Left colon (tissue), 2 donors: Measurements from ENCODE around the gene BCAS3. TPM values are rescaled to one million over a fixed set of nuclear protein-coding genes. Genes with fewer than 3 reads are reported as not detected.

Source experiments
- ATAC-seq: fragments of 200-7000 bp; cut with Tn5 transposase; one replicate; pipeline ENCODE4 v1.9.1; 2020; ENCODE audit warnings: mild to moderate bottlenecking, moderate library complexity
- DNase-seq, 2 donors: peaks; one replicate each; pipeline ENCODE4 v3.0.0-alpha.2; 2020
- intact Hi-C, 2 donors: fragments of 100-400 bp; cut with DNase I in 1 of 2; cut with micrococcal nuclease in 1 of 2; formaldehyde crosslinking; loops; one replicate each; pipeline versions ENCODE4 v1.11.2 to v1.14.0; 2022; cut with DNase I, micrococcal nuclease
- total RNA-seq, 2 donors: library from RNA; stranded (reverse); fragmentation: NEBNext Ultra II Directional; extraction: Animal tissue kit (Norgen Biotek cat#: 25700); gene quantifications; one replicate each; pipeline ENCODE4 v1.2.1, GENCODE V29; 2021
- donor health status: DM: no; HTN: no; CAD: no.
- donor health status: DM: yes; HTN: yes; CAD: no.

Gene BCAS3
- total RNA-seq, 2 donors from 2014 or later, result 19.9 to 20.2 TPM

DNA sequence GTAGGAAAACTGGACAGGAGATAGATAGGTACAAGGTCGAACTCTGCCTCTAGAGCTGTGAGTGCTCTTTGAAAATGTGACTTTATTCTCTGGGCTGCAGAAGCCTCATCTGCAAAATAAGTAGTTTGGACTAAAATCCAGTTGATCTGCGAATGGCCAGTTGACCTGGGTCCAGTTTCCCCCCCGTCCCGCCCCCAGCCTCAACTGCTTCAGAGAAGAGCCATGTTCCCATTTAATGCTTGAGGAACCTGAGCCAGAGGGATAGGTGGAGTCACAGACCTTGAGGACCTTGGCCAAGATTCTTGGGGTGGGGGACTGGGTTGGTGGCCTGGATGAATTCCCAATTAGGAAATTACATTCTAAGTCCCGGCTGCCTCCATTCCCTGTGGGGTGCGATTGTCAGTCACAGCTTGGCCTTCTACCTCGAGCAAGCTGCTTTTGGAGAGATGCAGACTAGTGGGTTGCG lies 736.0 kb downstream of the BCAS3 start:
- intact Hi-C loops, result loop anchor here (10.0 kb wide), 2 partner anchors 141 to 421 kb away; no protein-coding TSS in a partner anchor
- DNase-seq (no peak), ATAC-seq (no peak)

DNA sequence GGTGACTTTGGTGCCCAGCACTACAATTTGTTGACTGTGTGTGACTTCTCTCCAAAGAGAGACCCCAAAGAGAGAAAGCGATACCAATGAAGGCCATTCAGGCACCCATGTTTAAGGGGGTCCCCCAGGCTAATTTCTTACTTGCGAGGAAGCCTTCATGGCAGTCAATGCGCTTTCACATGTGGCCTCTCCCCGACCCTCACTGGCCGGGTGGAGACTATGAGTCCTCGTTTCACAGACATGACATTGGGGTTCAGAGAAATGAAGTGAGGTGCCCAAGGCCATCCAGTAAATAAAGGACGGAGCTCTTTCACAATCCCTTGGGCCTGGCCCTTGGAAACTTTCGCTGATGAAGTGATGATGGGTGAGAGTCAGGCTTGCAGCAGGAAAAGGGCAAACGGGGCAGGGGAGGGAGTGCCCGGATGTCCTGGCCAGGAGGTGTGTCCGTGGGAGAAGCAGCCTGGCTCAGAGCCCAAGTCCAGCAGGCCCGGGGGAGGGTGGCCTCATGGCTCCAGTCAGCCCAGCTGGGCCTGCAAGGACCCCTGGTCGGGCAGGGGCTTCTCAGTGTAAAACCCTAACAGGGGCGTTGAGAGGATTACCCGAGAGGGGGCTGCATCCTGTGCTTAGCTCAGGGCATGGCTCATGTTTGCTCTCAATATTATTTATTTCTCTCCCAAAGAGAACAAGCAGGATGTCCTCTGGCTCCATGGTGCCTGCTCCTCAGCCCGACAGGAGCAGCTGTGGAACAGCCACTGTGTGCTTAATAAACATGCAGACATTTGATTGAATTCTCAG lies 736.7 kb downstream of the BCAS3 start:
- intact Hi-C loops, result loop anchor here (10.0 kb wide), 2 partner anchors 140 to 420 kb away; no protein-coding TSS in a partner anchor
- no peak for ATAC-seq
- DNase-seq, result peak in 1 of 2 donors; percentile 37

DNA sequence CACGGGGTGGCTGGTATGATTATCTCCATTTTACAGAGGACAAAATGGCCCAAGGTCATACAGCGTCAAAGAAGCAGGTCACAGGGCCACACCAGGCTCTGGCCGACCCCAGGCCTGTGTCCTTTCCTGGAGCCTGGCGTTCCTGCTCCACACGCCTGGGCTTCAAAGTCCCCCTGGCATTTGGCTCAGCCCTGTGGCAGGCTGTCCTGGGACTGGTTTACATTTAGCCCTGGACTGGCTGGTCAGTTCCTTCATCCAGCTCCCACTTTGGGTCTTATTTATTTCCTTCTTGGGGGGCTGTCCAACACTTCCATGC lies 737.2 kb downstream of the BCAS3 start:
- intact Hi-C loops, result loop anchor here (5.0 to 10.0 kb wide), 3 partner anchors 137 to 420 kb away; no protein-coding TSS in a partner anchor
- no peak for ATAC-seq
- peak in 1 of 2 donors; percentile 10 for DNase-seq

DNA sequence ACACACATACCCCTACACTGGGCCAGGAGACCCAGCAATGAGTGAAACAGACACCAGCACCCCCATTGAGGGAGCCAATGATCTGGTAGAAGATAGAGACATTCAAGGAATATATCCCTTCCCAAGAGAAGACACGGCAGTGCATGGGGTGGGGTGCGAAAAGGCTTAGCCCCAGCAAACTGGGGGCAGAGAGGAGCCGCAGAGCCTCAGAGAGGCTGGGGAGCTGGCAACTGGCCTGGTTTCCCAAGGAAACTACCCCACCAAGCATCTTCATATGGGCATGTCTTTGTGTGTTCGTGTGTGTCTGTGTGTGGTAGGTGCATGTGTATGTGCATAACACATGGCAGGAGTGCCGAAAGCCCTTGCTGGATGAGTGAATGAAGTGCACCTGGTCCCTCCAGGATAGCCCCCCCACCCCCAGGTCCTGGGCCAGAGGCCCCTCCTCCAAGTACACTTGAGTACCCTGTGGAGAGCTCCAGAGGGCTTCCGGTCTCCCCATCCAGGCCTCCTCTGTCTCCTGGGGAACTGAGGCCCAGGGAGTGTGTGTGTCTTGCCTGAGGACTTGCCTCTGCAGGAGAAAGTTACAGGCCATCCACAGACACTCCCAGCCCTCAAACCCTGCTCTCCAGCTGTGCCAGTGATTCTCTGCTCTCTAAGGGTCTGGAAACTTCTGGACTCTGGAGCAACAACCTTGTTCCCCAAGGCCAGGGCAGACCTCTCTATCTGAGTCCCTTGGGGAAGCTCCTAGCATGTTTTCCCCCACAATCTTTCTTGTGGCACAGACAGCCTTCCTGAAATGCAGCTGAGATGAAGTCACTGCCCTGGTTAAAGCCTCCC lies 737.9 kb downstream of the BCAS3 start:
- intact Hi-C loops, result loop anchor here (5.0 to 10.0 kb wide), 3 partner anchors 137 to 419 kb away; no protein-coding TSS in a partner anchor
- DNase-seq, result peak in 1 of 2 donors; percentile 21
- no peak for ATAC-seq

DNA sequence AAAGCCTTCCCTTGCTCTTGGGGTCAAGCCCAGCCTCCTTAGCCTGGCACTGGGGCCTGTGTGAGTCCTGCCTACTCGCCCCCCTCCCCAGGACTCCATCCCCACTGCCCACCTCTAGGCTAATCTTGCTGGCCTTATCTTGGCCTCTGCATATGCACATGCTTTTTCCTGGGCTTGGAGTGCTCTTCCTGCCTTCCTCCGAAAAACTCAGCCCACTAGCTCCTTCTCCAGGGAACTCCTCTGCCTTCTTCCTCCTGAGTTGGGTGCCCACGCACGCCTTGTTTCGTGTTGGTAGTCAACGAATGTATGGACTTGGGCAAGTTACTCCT lies 738.5 kb downstream of the BCAS3 start:
- DNase-seq (no peak), ATAC-seq (no peak)
- intact Hi-C loops, result loop anchor here (5.0 to 10.0 kb wide), 3 partner anchors 136 to 419 kb away; no protein-coding TSS in a partner anchor

DNA sequence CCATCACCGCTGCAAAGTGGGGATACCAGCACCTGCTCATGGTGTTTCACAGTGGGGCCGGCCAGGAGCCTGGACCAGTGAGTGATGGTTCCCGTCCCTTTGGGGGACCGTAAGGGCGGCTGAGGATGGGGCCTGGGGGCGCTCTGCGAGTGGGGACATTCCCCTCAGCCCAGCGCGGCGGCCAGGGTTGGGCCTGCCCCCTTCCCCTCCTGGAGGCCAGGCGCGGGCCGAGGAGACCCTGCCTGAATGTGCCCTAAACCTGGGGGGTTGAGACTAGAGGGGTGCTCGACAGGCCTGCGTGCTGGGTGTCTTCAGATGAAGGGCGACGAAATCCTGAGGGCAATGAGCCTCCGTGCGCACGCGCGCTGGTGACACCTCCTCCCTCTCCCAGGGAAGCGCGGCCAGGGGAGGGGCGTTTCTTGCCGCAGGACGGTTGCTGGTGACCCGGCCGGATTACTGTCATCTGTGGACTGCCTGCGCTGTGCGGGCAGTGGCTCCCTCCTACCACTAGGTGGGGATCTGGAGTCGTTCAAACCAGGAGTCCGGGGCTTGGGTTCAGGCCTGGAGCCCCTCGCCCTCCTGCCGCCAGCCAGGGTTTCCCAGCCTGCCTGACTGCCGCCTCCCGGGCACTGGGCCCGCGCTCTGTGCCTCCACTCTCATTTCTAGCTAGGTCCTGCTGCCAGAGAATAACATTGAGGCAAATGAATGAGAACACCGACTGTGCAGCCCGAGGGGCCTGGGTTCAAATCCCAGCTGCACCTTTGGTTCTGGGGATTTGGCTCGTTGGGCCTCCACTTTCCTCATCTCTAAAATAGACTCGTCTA lies 739.1 kb downstream of the BCAS3 start:
- peak; percentile 47 for ATAC-seq
- intact Hi-C loops, result loop anchor here (5.0 to 10.0 kb wide), 3 partner anchors 136 to 418 kb away; no protein-coding TSS in a partner anchor
- peak; percentile 70 to 76 for DNase-seq

DNA sequence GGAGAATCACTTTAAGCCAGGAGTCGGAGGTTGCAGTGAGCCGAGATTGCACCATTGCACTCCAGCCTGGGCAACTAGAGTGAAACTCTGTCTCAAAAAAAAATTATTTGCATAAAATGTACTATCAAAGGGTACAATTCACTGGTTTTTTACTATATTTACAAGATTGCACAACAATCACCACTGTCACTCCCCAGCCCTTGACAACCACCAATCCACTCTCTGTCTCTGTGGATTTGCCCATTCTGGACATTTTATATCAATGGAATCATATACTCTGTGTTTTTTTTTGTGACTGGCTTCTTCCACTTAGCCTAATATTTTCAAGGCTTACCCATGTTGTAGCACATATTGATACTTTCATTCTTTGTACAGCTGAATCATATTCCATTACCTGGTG lies 740.8 kb downstream of the BCAS3 start:
- intact Hi-C loops, result loop anchor here (5.0 to 10.0 kb wide), 3 partner anchors 134 to 416 kb away; no protein-coding TSS in a partner anchor
- no peak for ATAC-seq
- DNase-seq, result no peak

DNA sequence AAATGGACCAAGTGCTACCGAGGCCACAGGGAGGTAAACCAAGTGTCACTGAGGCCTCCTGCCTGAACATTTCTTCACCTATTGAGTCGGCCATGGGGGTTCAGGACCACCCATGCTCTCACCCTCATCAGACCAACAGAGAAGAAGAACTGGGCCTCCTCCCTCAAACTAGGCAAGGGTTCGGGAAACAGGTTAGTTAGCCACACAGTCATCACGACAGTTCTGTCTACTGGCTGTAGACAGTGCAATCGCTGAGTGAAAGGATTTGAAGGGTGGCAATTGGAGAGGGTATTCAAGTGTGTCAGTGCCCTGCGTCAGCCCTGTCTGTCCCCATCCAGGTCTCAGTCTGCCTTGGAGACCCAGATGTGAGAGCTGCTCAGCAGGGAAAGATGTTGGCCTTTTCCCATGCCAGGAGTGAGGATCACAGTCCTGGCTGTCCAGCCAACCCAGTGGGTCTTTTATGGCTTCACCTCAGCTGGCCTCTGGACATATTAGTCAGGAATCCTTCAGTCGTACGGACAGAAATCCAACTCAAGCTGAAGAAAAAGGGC lies 741.9 kb downstream of the BCAS3 start:
- intact Hi-C loops, result loop anchor here (5.0 to 10.0 kb wide), 3 partner anchors 133 to 415 kb away; no protein-coding TSS in a partner anchor
- DNase-seq (peak in 1 of 2 donors; percentile 10), ATAC-seq (no peak)

DNA sequence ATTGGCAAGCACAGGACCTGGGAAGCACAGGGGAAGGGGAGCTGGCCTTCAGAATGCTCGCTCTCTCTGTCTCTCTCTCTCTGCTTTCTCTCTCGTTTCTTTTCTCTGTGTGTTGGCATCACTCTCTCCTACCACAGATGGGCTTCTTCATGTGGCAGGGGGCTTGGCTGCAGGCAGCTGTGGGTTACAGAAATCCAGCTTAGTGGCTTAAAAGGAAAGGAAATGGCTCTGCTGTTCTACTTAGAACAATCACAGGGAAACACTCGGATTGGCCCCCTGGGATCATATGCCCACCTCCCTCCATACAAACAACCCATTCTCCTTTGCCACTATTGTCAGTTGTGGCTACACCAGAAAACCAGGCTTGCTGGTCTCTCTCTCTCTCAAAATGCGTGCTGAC lies 742.4 kb downstream of the BCAS3 start:
- no peak for DNase-seq
- intact Hi-C loops, result no loop called here
- no peak for ATAC-seq

DNA sequence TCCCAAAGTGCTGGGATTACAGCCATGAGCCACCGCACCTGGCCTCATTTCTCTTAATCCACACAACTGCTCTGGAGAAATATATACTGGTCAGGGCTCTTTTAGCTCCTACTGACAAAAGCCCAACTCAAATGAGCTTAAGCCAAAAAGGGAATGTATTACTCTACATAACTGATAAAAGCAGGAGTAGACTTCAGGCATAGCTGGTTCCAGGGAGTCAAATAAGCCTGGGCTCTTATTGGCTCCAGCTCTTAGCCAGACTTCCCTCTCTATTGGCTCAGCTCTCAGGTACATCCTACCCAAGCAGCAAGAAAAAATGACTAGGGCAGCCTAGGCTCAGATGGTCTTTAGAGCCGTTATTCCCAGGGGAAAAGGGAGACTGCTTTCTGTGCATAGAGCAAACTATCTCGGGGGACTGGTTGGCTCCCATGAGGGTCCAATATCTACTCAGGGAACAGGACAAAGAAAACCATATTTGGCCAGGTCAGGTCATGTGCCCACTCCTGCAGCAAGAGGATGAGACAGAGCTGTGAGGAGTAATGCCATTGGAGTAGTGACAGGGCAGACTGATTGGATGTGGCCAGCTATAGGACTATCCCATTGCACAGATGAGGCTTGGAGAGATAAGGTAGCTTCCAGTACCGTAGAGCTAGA lies 743.2 kb downstream of the BCAS3 start:
- no peak for ATAC-seq
- intact Hi-C loops, result no loop called here
- DNase-seq, result no peak

DNA sequence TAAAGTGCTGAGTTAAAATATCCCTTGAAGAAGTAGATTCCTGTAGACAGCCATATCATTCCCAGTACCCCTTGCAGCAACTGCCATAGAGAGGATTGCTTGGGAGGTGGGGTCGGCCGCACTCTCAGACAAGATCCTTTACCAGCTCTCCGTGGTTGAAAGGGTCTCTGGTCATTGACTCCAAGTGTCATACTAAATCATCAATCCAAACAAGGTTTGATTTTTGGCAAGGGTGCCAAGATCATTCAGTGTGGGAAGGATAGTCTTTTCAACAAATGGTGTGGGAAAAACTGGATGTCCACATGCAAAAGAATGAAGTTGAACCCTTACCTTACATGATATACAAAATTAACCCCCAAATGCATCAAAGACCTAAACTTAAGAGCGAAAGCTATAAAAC lies 743.8 kb downstream of the BCAS3 start:
- intact Hi-C loops, result no loop called here
- no peak for ATAC-seq

DNA sequence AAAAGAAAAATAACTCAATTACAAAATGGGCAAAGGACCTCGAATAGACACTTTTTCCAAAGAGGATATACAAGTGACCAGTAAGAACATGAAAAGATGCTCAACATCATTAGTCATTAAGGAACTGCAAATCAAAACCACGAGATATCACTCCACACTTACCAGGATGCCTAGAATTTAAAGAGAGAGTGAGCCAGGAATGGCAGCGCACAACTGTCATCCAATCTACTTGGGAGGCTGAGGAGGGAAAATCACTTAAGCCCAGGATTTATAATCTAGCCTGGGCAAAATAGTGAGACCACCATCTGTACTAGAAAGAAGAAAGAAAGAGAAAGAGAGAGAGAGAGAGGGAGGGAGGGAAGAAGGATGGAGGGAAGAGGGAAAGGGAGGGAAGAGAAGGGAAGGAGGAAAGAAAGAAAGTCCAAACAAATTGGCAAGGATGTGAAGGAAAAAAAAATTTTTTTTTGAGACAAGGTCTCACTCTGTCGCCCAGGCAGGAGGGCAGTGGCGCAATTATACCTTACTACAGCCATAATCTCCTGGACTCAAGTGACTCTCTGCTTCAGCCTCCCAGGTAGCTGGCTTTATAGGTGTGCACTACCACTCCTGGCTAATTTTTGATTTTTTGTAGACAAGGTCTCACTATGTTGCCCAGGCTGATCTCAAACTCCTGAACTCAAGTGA lies 744.6 kb downstream of the BCAS3 start:
- ATAC-seq (no peak), DNase-seq (no peak)
- intact Hi-C loops, result no loop called here

More for the DNA sequence above, 743.8 kb downstream of the BCAS3 start:
- DNase-seq, result no peak

DNA sequence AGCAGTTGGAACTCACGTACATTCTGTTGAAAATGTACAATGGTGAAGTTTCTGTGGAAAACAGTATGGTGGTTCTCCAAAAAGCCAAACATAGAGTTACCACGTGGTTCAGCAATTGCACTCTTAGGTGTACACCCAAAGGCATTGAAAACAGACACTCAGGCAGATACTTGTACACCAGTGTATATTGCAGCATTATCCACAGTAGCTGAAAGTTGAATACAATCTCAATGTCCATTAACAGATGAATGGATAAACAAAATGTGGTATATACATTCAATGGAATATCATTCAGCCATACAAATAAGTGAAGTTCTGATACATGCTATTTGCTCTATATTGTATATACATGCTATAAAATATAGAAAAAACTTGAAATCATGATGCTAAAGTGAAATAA lies 745.2 kb downstream of the BCAS3 start:
- DNase-seq (no peak), ATAC-seq (no peak)
- intact Hi-C loops, result no loop called here

DNA sequence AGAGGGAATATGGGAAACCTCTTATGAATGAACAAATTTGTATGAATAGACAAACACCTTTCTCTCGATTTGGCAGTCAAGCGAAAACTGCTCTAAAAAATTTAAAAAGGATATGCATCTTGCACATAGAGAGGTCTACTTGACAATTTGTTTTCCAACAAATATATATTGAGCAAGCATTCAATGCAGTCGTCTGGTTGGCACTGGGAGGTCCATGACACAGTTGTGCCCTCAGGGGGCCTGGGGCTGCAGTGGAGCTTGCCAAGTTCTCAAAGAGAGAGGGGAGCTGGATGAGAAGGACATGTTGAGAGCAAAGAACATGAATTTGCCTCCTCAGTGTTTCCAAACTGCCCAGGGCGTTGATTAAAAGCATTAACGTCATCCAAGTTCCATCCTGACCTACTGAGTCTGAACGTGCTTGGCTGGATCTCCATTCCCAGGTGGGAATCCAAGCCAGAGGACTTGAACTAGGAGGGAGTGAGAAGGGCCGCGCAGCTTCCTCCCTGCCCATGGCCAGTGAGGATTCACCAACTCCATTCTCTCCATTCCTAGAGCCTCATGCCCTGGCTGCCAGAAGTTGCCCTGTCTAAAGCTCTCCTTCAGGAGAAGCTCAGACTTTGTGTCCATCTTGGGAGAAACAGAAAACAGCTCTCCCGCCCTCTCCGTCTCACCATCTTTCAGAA lies 746.5 kb downstream of the BCAS3 start:
- intact Hi-C loops, result no loop called here
- no peak for ATAC-seq

DNA sequence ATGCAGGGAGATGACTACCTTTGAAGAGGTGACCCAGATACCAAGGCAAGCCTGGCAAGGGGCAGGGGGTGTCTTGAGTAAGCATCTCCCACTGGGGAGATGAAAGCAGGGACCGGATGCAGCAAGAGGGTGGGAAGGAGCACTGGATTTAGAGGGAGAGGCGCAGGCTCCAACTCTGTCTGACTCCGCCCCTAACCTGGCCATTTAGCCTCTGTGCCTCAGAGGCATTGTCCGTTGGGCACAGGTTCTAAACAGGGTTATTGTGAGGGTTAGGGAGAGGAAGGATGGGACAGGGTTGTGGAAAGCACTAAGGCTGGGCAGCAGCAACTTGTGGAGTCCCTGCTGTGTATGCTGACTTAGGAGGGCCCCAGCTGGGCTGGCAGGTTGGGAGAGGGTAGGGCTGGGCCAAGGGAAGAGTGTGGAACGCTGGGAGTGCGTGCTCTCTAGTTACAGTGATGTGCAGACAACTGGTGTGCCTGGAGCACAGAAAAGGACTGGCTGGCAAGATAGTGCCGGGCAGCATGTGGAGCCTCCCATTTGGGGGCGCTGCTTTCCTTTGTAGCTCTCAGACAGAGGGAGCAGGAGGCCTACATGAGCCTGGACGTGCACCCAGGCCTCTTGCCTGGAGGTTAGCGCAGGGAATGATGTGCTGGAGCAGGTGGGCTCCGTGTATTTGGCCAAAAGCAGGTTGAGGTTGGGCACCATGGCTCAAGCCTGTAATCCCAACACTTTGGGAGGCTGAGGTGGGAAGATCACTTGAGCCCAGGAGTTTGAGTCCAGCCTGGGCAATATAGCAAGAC lies 748.2 kb downstream of the BCAS3 start:
- ATAC-seq (peak; percentile 82), DNase-seq (no peak)
- intact Hi-C loops, result no loop called here

More for the DNA sequence above, 746.5 kb downstream of the BCAS3 start:
- no peak for DNase-seq
